Upper lobe of left lung (tissue), 6 donors: Measurements from ENCODE around the gene EXOC4. TPM values are rescaled to one million over a fixed set of nuclear protein-coding genes. Genes with fewer than 3 reads are reported as not detected.
A peak's percentile ranks its signal among the peaks of the same experiment; 100 is the strongest.

ENCODE experiments used
- ATAC-seq, 2 donors: fragments of 200-7000 bp; cut with Tn5 transposase; one replicate each; pipeline ENCODE4 v1.9.1; 2022; ENCODE audit warnings: mild to moderate bottlenecking in 2 of 2, moderate library complexity in 2 of 2; ENCODE audit not compliant: low FRiP score in 2 of 2
- DNase-seq, 2 donors: peaks; one replicate each; pipeline ENCODE4 v3.0.0-alpha.2; 2019 to 2020
- H3K27ac ChIP-seq, 4 donors: fragments of 200-600 bp; sonication (generic); one replicate each; pipeline ENCODE4 v1.5.1; 2016 to 2019
- H3K27me3 ChIP-seq, 4 donors: fragments of 200-600 bp; sonication (generic); one replicate each; pipeline ENCODE4 v1.5.1; 2017 to 2019
- H3K36me3 ChIP-seq, 4 donors: fragments of 200-600 bp; sonication (generic); one replicate each; pipeline ENCODE4 v1.5.1; 2016 to 2019
- H3K4me1 ChIP-seq, 4 donors: fragments of 200-600 bp; sonication (generic); one replicate each; pipeline ENCODE4 v1.5.1; 2018 to 2019
- H3K4me3 ChIP-seq, 4 donors: fragments of 200-600 bp; sonication (generic); one replicate each; pipeline ENCODE4 v1.5.1; 2017 to 2019; ENCODE audit warnings: mild to moderate bottlenecking in 2 of 4, moderate library complexity in 1 of 4
- H3K9me3 ChIP-seq, 4 donors: fragments of 200-600 bp; sonication (generic); one replicate each; pipeline ENCODE4 v1.5.1; 2018 to 2019
- EP300 ChIP-seq, 4 donors: sonication (generic); formaldehyde crosslinking; IDR thresholded peaks; one replicate each; pipeline ENCODE4 v1.5.1; 2017; ENCODE audit warnings: antibody characterized with exemption in 4 of 4, control low read depth in 2 of 4
- POLR2A ChIP-seq, 4 donors: fragments of 450-650 bp; IDR thresholded peaks; one replicate each; pipeline ENCODE4 v1.5.1; 2016 to 2017; ENCODE audit warnings: antibody characterized with exemption in 4 of 4, mild to moderate bottlenecking in 2 of 4
- POLR2AphosphoS5 ChIP-seq, 2 donors: sonication (generic); formaldehyde crosslinking; IDR thresholded peaks; one replicate each; pipeline ENCODE4 v1.5.1; 2017; ENCODE audit warnings: antibody characterized with exemption in 2 of 2
- WGBS, 2 donors: methylation state at CpG; one replicate each; pipeline ENCODE4 v1.1.5; 2017 to 2018; 5-methylcytosine and 5-hydroxymethylcytosine counted together
- total RNA-seq, 6 donors: library from RNA; depleted of rRNA in 4 of 6; stranded (reverse); fragments of >200 nt in 4 of 6; gene quantifications; one replicate each; pipeline versions ENCODE4 v1.1.0 to v1.2.1, GENCODE V29; 2016 to 2021
- TF ChIP-seq, protein P1 (sequence below), 6 experiments: fragments of 450-650 bp in 4 of 6; fragments of 200-600 bp in 2 of 6; sonication (generic) in 2 of 6; IDR thresholded peaks; one replicate each; pipeline ENCODE4 v1.5.1; 2016 to 2019; ENCODE audit warnings: antibody characterized with exemption in 6 of 6
- donor health status: DM: no; HTN: no; CAD: no; lungs with moderate emphysema.
- donor health status: DM: no; HTN: yes; CAD: no; lungs with severe emphysema.

Gene EXOC4
- total RNA-seq, 6 donors from 2014 or later, result 56.3 to 325 (median 99.4) TPM

DNA sequence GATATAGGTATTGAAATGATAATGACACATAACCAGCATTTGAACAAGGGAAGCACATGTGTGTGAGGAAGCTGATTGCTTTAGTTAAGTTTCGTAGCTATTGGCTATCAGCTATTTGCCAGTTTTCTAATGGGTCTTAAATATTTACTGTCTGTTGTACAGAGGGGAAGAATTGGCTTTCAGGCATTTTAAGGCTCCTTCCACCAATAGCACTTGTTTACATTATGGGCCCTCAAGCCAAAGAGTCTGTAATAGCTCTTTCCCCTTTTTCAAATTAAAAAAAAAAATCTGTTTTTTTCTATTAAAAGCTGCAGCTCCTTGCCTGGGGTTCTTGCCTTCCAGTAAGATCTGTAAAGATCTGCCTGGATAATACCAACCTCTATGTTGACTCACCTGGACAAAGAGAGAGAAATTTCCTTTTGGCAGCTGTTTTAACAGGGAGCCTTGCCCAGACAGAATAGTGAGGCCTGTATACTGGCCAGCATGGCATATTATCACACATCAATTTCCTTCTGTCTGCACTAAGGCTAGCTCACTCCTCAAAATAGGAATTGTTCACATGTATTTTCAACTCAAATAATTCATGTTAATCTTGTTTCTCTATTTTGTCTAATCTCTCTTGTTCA is 769.5 kb downstream of the EXOC4 start:
- Histone ChIP-seq H3K4me1 (peaks cover 0 to 4% (median 0%) of the 10 kb centered on the region in 4 donors), H3K36me3 (no peaks in the 10 kb centered on the region), H3K27me3 (no peaks in the 10 kb centered on the region), H3K27ac (no peak overlapping the region), H3K4me3 (no peak overlapping the region), H3K9me3 (no peaks in the 10 kb centered on the region)
- DNase-seq, result no peak
- WGBS, 2 donors, result 58 to 72% methylated on average over 1 of the region's 1 CpG
- TF ChIP-seq EP300 (IDR thresholded peaks at IDR 0.05) (no peak), POLR2A (IDR thresholded peaks at IDR 0.05) (no peak), POLR2AphosphoS5 (IDR thresholded peaks at IDR 0.05) (no peak)
- TF ChIP-seq, protein P1, sequence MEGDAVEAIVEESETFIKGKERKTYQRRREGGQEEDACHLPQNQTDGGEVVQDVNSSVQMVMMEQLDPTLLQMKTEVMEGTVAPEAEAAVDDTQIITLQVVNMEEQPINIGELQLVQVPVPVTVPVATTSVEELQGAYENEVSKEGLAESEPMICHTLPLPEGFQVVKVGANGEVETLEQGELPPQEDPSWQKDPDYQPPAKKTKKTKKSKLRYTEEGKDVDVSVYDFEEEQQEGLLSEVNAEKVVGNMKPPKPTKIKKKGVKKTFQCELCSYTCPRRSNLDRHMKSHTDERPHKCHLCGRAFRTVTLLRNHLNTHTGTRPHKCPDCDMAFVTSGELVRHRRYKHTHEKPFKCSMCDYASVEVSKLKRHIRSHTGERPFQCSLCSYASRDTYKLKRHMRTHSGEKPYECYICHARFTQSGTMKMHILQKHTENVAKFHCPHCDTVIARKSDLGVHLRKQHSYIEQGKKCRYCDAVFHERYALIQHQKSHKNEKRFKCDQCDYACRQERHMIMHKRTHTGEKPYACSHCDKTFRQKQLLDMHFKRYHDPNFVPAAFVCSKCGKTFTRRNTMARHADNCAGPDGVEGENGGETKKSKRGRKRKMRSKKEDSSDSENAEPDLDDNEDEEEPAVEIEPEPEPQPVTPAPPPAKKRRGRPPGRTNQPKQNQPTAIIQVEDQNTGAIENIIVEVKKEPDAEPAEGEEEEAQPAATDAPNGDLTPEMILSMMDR (IDR thresholded peaks at IDR 0.05), result no peak
- ATAC-seq, result no peak

DNA sequence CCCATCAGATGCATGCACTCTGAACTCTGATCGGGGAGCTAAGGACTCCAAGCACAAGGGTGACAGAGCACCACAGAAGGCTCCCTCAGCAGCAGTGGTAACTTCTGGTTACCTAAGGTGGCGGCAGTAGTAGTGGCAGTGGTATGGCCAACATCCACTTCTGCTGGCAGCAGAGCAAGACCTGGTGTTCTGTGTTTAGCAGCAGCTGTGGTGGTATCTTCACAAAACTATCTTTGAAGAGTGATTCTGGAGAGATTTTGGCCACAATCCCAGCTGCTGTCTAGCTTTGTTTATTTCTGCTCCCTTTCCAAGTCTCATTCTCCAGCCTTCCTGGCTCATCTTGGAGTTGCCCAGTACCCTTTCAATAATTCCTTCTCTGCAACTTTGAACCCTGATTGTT is 771.9 kb downstream of the EXOC4 start:
- TF ChIP-seq POLR2AphosphoS5 (IDR thresholded peaks at IDR 0.05) (no peak), POLR2A (IDR thresholded peaks at IDR 0.05) (no peak), EP300 (IDR thresholded peaks at IDR 0.05) (no peak)
- TF ChIP-seq, protein P1 (IDR thresholded peaks at IDR 0.05), result no peak
- WGBS, 2 donors, result 80 to 93% methylated on average over 2 of the region's 2 CpGs
- no peaks in the 10 kb centered on the region for H3K9me3 ChIP-seq
- ATAC-seq (peak in 1 of 2 donors; percentile 19), DNase-seq (no peak)
- no peak overlapping the region for H3K27ac ChIP-seq
- H3K4me1 ChIP-seq, result peaks cover 0 to 4% (median 0%) of the 10 kb centered on the region in 4 donors
- H3K4me3 ChIP-seq, result no peak overlapping the region
- no peaks in the 10 kb centered on the region for H3K27me3 ChIP-seq
- no peaks in the 10 kb centered on the region for H3K36me3 ChIP-seq

DNA sequence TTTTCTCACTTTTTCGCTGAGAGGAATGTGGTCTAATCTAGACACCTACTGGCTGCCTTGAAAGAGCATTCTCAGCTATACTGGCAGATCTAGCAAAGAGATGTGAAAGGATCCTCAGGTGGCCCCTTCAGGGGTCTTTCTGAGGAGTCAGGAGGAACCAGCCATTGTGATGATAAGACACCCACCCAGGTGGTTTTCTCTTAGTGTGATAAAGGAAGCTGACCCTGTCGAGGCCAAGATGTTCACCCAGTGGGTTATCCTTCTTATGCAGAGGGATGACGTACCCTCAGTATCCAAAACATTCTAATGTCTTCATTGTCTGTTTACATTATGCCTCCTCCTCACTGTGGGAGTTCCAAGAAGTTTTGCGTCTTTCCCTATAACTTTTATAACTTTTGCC is 776.0 kb downstream of the EXOC4 start:
- Histone ChIP-seq H3K4me3 (no peak overlapping the region), H3K27ac (no peak overlapping the region), H3K9me3 (no peaks in the 10 kb centered on the region), H3K36me3 (no peaks in the 10 kb centered on the region), H3K27me3 (no peaks in the 10 kb centered on the region), H3K4me1 (no peaks in the 10 kb centered on the region)
- 90 to 98% methylated on average over 4 of the region's 4 CpGs for WGBS, 2 donors
- ATAC-seq (no peak), DNase-seq (no peak)
- no peak for TF ChIP-seq POLR2A (IDR thresholded peaks at IDR 0.05)
- TF ChIP-seq POLR2AphosphoS5 (IDR thresholded peaks at IDR 0.05), result no peak
- TF ChIP-seq, protein P1 (IDR thresholded peaks at IDR 0.05), result no peak
- TF ChIP-seq EP300 (IDR thresholded peaks at IDR 0.05), result no peak

DNA sequence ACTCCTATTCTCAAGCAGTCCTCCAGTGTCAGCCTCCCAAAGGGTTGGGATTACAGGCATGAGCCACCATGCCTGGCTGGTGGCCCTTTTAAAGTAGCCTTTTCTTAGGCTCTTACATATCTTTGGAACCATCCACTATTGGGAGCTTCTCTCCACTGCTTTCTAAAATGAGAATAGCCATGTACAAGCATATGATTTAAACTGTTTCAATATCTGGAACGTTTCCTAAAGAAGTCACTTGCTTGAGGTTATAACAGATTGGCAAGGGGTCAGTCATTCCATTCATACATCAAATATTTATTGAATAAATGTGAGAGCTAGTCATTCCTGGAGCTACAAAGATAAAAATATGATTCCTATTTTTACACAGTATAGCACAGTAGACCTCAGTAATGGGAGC is 776.9 kb downstream of the EXOC4 start:
- H3K4me3 ChIP-seq, result no peak overlapping the region
- no peaks in the 10 kb centered on the region for H3K4me1 ChIP-seq
- ATAC-seq, result no peak
- no peaks in the 10 kb centered on the region for H3K9me3 ChIP-seq
- no peak for DNase-seq
- H3K27ac ChIP-seq, result no peak overlapping the region
- no peaks in the 10 kb centered on the region for H3K36me3 ChIP-seq
- TF ChIP-seq EP300 (IDR thresholded peaks at IDR 0.05), result no peak
- TF ChIP-seq, protein P1 (IDR thresholded peaks at IDR 0.05), result no peak
- no peak for TF ChIP-seq POLR2AphosphoS5 (IDR thresholded peaks at IDR 0.05)
- no peak for TF ChIP-seq POLR2A (IDR thresholded peaks at IDR 0.05)
- 78 to 96% methylated on average over 1 of the region's 1 CpG for WGBS, 2 donors
- no peaks in the 10 kb centered on the region for H3K27me3 ChIP-seq

DNA sequence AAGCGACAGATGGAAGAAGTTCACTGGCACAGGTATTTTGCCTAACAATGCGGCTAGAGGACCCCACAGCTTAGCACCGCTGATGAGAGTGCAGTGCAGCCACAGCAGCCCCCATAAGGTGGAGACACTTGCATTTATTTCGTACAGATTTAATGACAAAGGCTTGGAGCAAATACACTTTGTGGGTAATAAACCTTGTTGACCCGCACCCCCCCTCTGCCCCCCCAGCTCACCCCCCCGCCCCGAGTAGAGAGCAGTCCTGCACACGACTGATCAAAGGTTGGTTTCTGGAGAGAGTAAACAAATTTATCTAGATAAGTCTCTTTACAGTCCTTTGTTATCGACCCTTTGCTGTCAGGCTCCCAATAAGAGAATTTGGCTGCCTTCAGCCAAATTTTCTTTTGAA is 777.6 kb downstream of the EXOC4 start:
- TF ChIP-seq POLR2AphosphoS5 (IDR thresholded peaks at IDR 0.05) (no peak), POLR2A (IDR thresholded peaks at IDR 0.05) (no peak), EP300 (IDR thresholded peaks at IDR 0.05) (no peak)
- TF ChIP-seq, protein P1 (IDR thresholded peaks at IDR 0.05), result no peak
- ATAC-seq (no peak), DNase-seq (no peak)
- Histone ChIP-seq H3K27me3 (no peaks in the 10 kb centered on the region), H3K27ac (no peak overlapping the region), H3K4me3 (no peak overlapping the region), H3K4me1 (no peaks in the 10 kb centered on the region), H3K36me3 (no peaks in the 10 kb centered on the region), H3K9me3 (no peaks in the 10 kb centered on the region)
- WGBS, 2 donors, result 76 to 83% methylated on average over 8 to 9 of the region's 9 CpGs
